Naive thymus-derived CD4-positive, alpha-beta T cell (primary cell): Measurements from ENCODE around the gene TUBA4A. TPM values are rescaled to one million over a fixed set of nuclear protein-coding genes. Genes with fewer than 3 reads are reported as not detected.

Experiments used
- ATAC-seq: fragments of 150-1000 bp; cut with Tn5 transposase; 2 replicates; pipeline ENCODE4 v1.10.0; 2021; ENCODE audit warnings: mild to moderate bottlenecking, moderate library complexity
- CTCF ChIA-PET: fragments of 350-600 bp; sonication (Branson Sonifier 250); formaldehyde crosslinking; loops from one replicate; lab custom pipeline; 2021; ENCODE audit warnings: antibody characterized with exemption; lab: Charles Lee
- POLR2A ChIA-PET: fragments of 350-600 bp; sonication (Branson Sonifier 250); formaldehyde crosslinking; loops from one replicate; lab custom pipeline; 2021; ENCODE audit warnings: antibody characterized with exemption, inconsistent platforms; lab: Charles Lee
- DNase-seq, 9 donors: peaks; one replicate each; pipeline versions ENCODE4 v3.0.0 to v3.0.0-alpha.2; 2020 to 2022; ENCODE audit warnings: mixed read lengths in 1 of 9
- H3K27ac ChIP-seq: one replicate; pipeline ENCODE4 v1.7.0; 2013; ENCODE audit warnings: mild to moderate bottlenecking, low read depth, low read length, moderate library complexity
- H3K27me3 ChIP-seq, 2 donors: one replicate each; pipeline ENCODE4 v1.7.0; 2013; ENCODE audit warnings: low read length in 2 of 2, mild to moderate bottlenecking in 2 of 2, moderate library complexity in 2 of 2; ENCODE audit not compliant: control insufficient read depth in 2 of 2, insufficient read depth in 2 of 2
- H3K36me3 ChIP-seq, 3 experiments: 1 replicate in 2 of 3; 2 replicates in 1 of 3; pipeline ENCODE4 v1.7.0; 2013; ENCODE audit warnings: low read length in 3 of 3, mild to moderate bottlenecking in 3 of 3, moderate library complexity in 1 of 3; ENCODE audit not compliant: insufficient read depth in 3 of 3, control insufficient read depth in 2 of 3
- H3K4me1 ChIP-seq, 2 donors: one replicate each; pipeline ENCODE4 v1.7.0; 2013; ENCODE audit warnings: low read length in 2 of 2, mild to moderate bottlenecking in 2 of 2, moderate library complexity in 1 of 2; ENCODE audit not compliant: control insufficient read depth in 2 of 2, insufficient read depth in 2 of 2
- H3K4me3 ChIP-seq: 2 replicates; pipeline ENCODE4 v1.7.0; 2013; ENCODE audit warnings: mild to moderate bottlenecking, low read length
- H3K9me3 ChIP-seq, 3 experiments: 1 replicate in 2 of 3; 2 replicates in 1 of 3; pipeline ENCODE4 v1.7.0; 2013; ENCODE audit warnings: low read length in 3 of 3; ENCODE audit not compliant: control insufficient read depth in 2 of 3
- H3K27ac Mint-ChIP-seq, 9 donors: one replicate each; pipeline ENCODE4 v1.8.0; 2020 to 2022; ENCODE audit warnings: mixed read lengths in 9 of 9, mild to moderate bottlenecking in 8 of 9, moderate library complexity in 5 of 9, inconsistent platforms in 2 of 9
- H3K27me3 Mint-ChIP-seq, 5 donors: one replicate each; pipeline ENCODE4 v1.8.0; 2021 to 2022; ENCODE audit warnings: mixed read lengths in 5 of 5, mild to moderate bottlenecking in 1 of 5
- H3K36me3 Mint-ChIP-seq, 5 donors: one replicate each; pipeline ENCODE4 v1.8.0; 2020 to 2022; ENCODE audit warnings: mixed read lengths in 5 of 5, mild to moderate bottlenecking in 3 of 5, inconsistent platforms in 1 of 5
- H3K4me1 Mint-ChIP-seq, 7 donors: one replicate each; pipeline ENCODE4 v1.8.0; 2020 to 2022; ENCODE audit warnings: mixed read lengths in 7 of 7, mild to moderate bottlenecking in 3 of 7, inconsistent platforms in 1 of 7
- H3K4me3 Mint-ChIP-seq, 10 donors: one replicate each; pipeline ENCODE4 v1.8.0; 2020 to 2022; ENCODE audit warnings: mild to moderate bottlenecking in 10 of 10, mixed read lengths in 10 of 10, moderate library complexity in 6 of 10, inconsistent platforms in 2 of 10
- H3K9me3 Mint-ChIP-seq, 11 donors: one replicate each; pipeline ENCODE4 v1.8.0; 2020 to 2022; ENCODE audit warnings: mixed read lengths in 11 of 11, mild to moderate bottlenecking in 4 of 11, inconsistent platforms in 1 of 11, moderate library complexity in 1 of 11
- intact Hi-C, 2 donors: fragments of 100-400 bp; cut with micrococcal nuclease; formaldehyde crosslinking; loops; one replicate each; pipeline ENCODE4 v1.15.1; 2023
- polyA plus RNA-seq, 2 donors: library from polyadenylated mRNA; unstranded; fragments of 300-500 nt; fragmentation: Illumina TruSeq; gene quantifications; one replicate each; pipeline ENCODE4 v1.2.3, GENCODE V29; 2021
- total RNA-seq, 6 experiments: library from RNA in 5 of 6; stranded (reverse) in 5 of 6; gene quantifications; 1 replicate in 5 of 6; 2 replicates in 1 of 6; pipeline ENCODE4 v1.2.3 and lab custom pipeline; 2021 to 2026

TUBA4A gene
- total RNA-seq (100 to 1,000 TPM in 3 of 5 experiments, 10 to 100 TPM in 2; 82.9 to 260 (median 183) TPM), polyA plus RNA-seq (100 to 1,000 TPM; 145 to 336 TPM), total RNA-seq (lab: John Stamatoyannopoulos, UW) (127 reads per million, percentile 88 among the genes with 10 or more reads in this experiment)

DNA sequence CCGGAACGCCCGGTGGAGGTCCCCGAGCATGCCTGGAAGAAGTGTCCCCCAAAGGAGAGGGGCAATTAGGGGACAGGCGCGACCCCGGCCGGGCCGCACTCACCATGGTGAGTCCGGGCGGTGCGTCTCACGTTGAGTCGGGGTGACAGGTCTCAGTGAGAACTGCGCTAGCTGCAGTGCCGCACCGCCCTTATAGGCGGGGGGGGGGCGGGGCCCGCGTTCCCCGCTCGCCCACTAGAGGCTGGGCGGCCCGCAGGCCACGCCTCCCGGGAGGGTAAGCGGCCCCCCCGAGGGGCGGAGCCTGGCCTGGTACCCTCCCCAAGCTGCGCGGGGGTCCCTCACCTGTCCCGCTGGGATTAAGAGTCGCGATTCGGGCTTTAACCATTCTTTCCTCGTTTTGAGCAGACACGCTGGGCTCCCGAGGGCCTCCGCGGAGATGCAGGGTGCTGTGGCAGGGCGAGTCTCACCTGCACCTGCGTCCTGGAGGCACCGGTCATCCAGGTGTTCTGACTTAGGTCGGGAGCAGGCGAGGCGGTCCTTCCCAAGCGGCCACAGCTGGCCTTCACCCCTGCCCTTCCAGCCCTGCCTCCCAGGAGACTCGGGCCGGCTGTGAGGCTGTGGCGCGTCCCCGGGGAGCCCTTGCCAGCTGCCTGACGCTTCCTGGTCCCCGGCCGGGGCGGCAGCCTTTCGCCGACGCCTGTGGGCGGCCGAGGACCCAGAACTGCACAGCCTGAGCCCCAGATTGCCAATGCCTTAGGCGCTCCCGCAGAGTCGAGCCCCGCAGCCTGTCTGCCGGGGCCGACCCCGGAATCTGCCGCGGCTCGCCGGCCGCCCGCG lies at the start of gene TUBA4A:
TSS of gene TUBA4A (minus strand) at position 166 of the 837 bp plus-strand sequence. CDS start at position 106, 60 bp downstream.
- peaks cover 5 to 39% (median 27%) of the 10 kb centered on the region in 5 donors for H3K36me3 Mint-ChIP-seq
- intact Hi-C loops, result loop anchor here (1.0 to 10.0 kb wide), 17 partner anchors 9 to 969 kb away; partner anchors contain the start of genes ANKZF1 (in 2 of the 2), ATG9A (in 2 of the 2), CNOT9 (in 2 of the 2) and DNAJB2 (in 2 of the 2)
- Histone ChIP-seq H3K9me3 (no peaks in the 10 kb centered on the region), H3K27ac (peak within 1 kb of the TSS; percentile 95), H3K27me3 (no peaks in the 10 kb centered on the region), H3K4me3 (peak within 1 kb of the TSS; percentile 79), H3K4me1 (peaks cover 31 to 38% of the 10 kb centered on the region in 2 donors), H3K36me3 (peaks cover 7 to 44% (median 17%) of the 10 kb centered on the region in 3 experiments)
- H3K4me3 Mint-ChIP-seq, result peak within 1 kb of the TSS; percentile 82 to 100 (median 92)
- ATAC-seq (peak; percentile 92), DNase-seq (peak; percentile 84 to 94 (median 91))
- POLR2A ChIA-PET, result interaction anchor here (0.7 to 14.3 kb wide), 21 partner anchors 8 to 134 kb away, joined by 3 to 575 read pairs (median 5); partner anchors contain the start of genes ABCB6, ANKZF1, ATG9A and CNPPD1
- peak within 1 kb of the TSS; percentile 88 to 99 (median 96) for H3K27ac Mint-ChIP-seq
- CTCF ChIA-PET, result interaction anchor here (0.7 to 4.1 kb wide), 8 partner anchors 9 to 95 kb away, joined by 3 to 21 read pairs (median 6); partner anchors contain the start of genes ANKZF1, ATG9A, DNAJB2 and GLB1L
- H3K27me3 Mint-ChIP-seq, result peaks cover 0 to 3% (median 0%) of the 10 kb centered on the region in 5 donors
- H3K4me1 Mint-ChIP-seq, result peaks cover 28 to 54% (median 47%) of the 10 kb centered on the region in 7 donors
- peaks cover 0 to 6% (median 0%) of the 10 kb centered on the region in 11 donors for H3K9me3 Mint-ChIP-seq

DNA sequence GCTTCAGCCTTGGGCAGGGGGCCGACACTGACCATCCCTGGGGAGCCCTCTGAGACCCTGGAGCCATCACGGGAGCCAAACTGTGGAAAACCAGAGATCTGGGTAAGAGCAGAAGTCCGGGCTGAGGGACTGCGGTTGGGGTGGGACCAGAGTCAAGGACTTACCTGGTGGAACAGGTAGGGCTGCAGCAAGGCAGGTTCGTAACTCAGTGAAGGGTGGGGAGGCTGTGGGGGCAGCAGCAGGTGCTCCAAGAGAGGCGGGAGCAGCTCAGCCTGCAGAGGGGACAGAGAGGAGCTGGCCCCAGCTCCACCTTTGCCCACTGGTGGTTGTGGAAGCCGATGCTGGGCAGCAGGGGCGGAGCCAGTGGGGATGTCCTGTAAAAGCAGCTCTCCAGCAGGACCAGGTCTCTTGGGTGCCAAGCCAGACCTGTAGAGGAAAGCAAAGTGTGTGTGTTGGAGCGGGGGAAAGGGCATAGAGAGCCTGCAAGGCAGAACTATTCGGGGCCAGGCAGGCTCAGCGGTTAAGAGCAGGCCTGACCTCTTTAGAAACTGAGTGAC lies 48.8 kb upstream of the TUBA4A start:
- Mint-ChIP-seq H3K9me3 (peaks cover 0 to 4% (median 0%) of the 10 kb centered on the region in 11 donors), H3K27me3 (peaks cover 30 to 51% (median 44%) of the 10 kb centered on the region in 5 donors), H3K4me3 (no peak overlapping the region), H3K27ac (no peak overlapping the region), H3K36me3 (no peaks in the 10 kb centered on the region), H3K4me1 (peaks cover 0 to 13% (median 5%) of the 10 kb centered on the region in 7 donors)
- intact Hi-C loops, result no loop called here
- no peak overlapping the region for H3K4me3 ChIP-seq
- H3K9me3 ChIP-seq, result no peaks in the 10 kb centered on the region
- H3K27ac ChIP-seq, result no peak overlapping the region
- ATAC-seq (no peak), DNase-seq (no peak)
- no peaks in the 10 kb centered on the region for H3K27me3 ChIP-seq
- ChIA-PET POLR2A (no interaction called here), CTCF (interaction anchor here (0.6 to 1.0 kb wide), 2 partner anchors 10 to 79 kb away, joined by 3 read pairs; no protein-coding TSS in a partner anchor)
- peaks cover 0 to 4% of the 10 kb centered on the region in 2 donors for H3K4me1 ChIP-seq
- no peaks in the 10 kb centered on the region for H3K36me3 ChIP-seq

DNA sequence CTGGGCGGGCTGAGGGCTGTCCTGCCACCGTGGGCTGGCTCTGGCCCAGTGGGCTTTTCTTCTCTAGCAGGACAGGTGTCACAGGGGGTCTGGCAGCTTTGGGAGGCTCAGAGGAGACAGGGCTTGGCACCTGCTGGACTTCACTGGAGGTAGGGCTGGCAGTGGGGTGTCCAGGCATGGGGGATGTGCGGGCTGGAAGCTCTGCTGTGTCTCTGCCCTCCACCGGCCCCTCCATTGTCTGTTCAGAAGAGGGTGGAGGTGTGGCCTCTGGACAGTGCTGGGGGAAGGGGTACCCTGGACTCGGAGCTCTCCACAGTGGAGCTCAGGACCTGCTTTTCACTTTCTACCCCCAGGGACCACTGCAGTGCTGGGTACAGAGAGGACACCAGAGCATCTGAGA lies 46.3 kb upstream of the TUBA4A start:
- H3K9me3 ChIP-seq, result no peaks in the 10 kb centered on the region
- Mint-ChIP-seq H3K27me3 (peaks cover 7 to 39% (median 25%) of the 10 kb centered on the region in 5 donors), H3K36me3 (peaks cover 0 to 2% (median 0%) of the 10 kb centered on the region in 5 donors), H3K4me1 (peaks cover 5 to 27% (median 16%) of the 10 kb centered on the region in 7 donors), H3K27ac (peak overlapping the region in 1 of 9 donors; percentile 7), H3K9me3 (no peaks in the 10 kb centered on the region), H3K4me3 (no peak overlapping the region)
- CTCF ChIA-PET, result interaction anchor here (0.5 to 11.9 kb wide), 7 partner anchors 21 to 242 kb away, joined by 3 to 194 read pairs (median 4); partner anchors contain the start of genes DNAJB2 and NHEJ1
- POLR2A ChIA-PET, result interaction anchor here (1.0 to 1.2 kb wide), 2 partner anchors 93 to 141 kb away, joined by 3 to 4 read pairs; partner anchors contain the start of gene ZFAND2B
- ATAC-seq (no peak), DNase-seq (no peak)
- H3K27me3 ChIP-seq, result no peaks in the 10 kb centered on the region
- intact Hi-C loops, result no loop called here
- H3K27ac ChIP-seq, result no peak overlapping the region
- H3K36me3 ChIP-seq, result no peaks in the 10 kb centered on the region
- H3K4me3 ChIP-seq, result no peak overlapping the region
- peaks cover 0 to 18% of the 10 kb centered on the region in 2 donors for H3K4me1 ChIP-seq

DNA sequence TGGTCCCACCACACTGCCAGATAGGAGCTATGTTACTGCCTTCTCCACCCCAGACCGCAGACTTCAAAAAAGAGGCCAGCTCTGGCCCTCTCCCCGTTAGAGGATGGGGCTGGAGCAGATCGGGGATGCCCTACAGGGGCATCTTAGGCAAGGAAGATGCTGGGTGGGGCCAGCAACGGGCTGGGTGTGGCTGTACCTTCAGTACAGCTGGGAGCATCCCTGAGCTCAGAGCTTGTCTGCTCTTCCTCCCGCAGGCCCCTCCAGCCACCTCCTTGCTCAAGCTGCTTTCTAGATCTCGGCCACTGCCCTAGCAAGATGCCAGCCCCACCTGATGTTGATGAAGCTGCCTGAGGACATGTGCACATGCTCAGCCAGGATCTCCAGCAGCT lies 45.6 kb upstream of the TUBA4A start:
- Mint-ChIP-seq H3K27ac (peak overlapping the region in 1 of 9 donors; percentile 42), H3K4me3 (no peak overlapping the region)
- POLR2A ChIA-PET, result interaction anchor here (0.8 to 1.2 kb wide), 3 partner anchors 93 to 140 kb away, joined by 3 to 4 read pairs (median 3); partner anchors contain the start of gene ZFAND2B

DNA sequence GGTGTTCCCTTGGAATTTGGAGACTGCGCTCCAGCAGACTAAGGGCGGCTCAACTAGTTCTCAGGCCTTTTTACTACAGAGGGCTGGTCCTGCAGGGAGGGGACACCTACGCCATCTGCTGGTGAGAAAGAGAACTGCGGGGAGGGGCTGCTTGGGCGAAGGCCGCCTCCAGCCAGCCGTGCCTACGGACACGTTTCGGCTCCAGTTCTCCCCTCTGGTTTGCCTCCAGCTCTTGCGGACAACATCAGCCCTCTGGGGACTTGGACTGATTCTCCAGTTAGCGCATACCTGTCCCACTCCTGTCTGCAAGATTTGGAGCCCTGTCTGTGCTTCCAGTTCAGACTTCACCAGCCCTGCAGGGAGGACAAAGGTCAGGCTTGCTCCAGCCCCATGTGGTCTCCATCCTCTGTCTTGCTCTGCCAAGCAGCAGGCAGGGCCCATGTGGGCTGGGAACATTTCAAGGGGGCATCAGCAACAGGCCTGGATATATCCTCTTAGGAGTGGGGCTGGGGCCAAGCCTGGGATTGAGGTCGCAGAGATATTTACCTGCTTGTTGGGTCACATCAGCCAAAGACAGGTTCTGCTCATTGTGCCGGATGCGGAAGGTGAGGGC lies 45.1 kb upstream of the TUBA4A start:
- ATAC-seq, result peak; percentile 71
- H3K27ac ChIP-seq, result no peak overlapping the region
- Mint-ChIP-seq H3K9me3 (no peaks in the 10 kb centered on the region), H3K36me3 (peaks cover 0 to 2% (median 0%) of the 10 kb centered on the region in 5 donors), H3K4me3 (no peak overlapping the region), H3K4me1 (peaks cover 11 to 34% (median 24%) of the 10 kb centered on the region in 7 donors), H3K27me3 (peaks cover 6 to 32% (median 17%) of the 10 kb centered on the region in 5 donors), H3K27ac (peak overlapping the region in 1 of 9 donors; percentile 42)
- ChIA-PET CTCF (interaction anchor here (0.7 to 11.9 kb wide), 9 partner anchors 9 to 140 kb away, joined by 3 to 194 read pairs (median 3); partner anchors contain the start of genes DNAJB2 and NHEJ1), POLR2A (interaction anchor here (0.8 to 1.2 kb wide), 4 partner anchors 45 to 140 kb away, joined by 3 to 4 read pairs (median 3); partner anchors contain the start of genes TUBA4A, TUBA4B and ZFAND2B)
- peak; percentile 67 to 95 (median 80) for DNase-seq
- intact Hi-C loops, result loop anchor here (1.0 to 2.0 kb wide), 5 partner anchors 88 to 241 kb away; partner anchors contain the start of genes NHEJ1 (in 2 of the 2) and SLC23A3 (in 1 of the 2)
- H3K27me3 ChIP-seq, result no peaks in the 10 kb centered on the region
- H3K4me3 ChIP-seq, result no peak overlapping the region
- H3K36me3 ChIP-seq, result no peaks in the 10 kb centered on the region
- peaks cover 2 to 20% of the 10 kb centered on the region in 2 donors for H3K4me1 ChIP-seq
- H3K9me3 ChIP-seq, result no peaks in the 10 kb centered on the region

More for the DNA sequence above, 45.6 kb upstream of the TUBA4A start:
- H3K27ac ChIP-seq, result no peak overlapping the region
- CTCF ChIA-PET, result interaction anchor here (0.5 to 11.9 kb wide), 8 partner anchors 9 to 140 kb away, joined by 3 to 194 read pairs (median 4); partner anchors contain the start of genes DNAJB2 and NHEJ1
- ATAC-seq (no peak), DNase-seq (no peak)
- H3K4me1 ChIP-seq, result peaks cover 2 to 20% of the 10 kb centered on the region in 2 donors
- H3K9me3 Mint-ChIP-seq, result no peaks in the 10 kb centered on the region
- H3K27me3 ChIP-seq, result no peaks in the 10 kb centered on the region
- intact Hi-C loops, result loop anchor here in 1 of 2 donors (2.0 kb wide), 1 partner anchor 129 kb away; the partner anchor contains the start of gene SLC23A3
- no peaks in the 10 kb centered on the region for H3K9me3 ChIP-seq
- H3K4me3 ChIP-seq, result no peak overlapping the region
- H3K36me3 ChIP-seq, result no peaks in the 10 kb centered on the region
- peaks cover 0 to 2% (median 0%) of the 10 kb centered on the region in 5 donors for H3K36me3 Mint-ChIP-seq
- peaks cover 6 to 33% (median 18%) of the 10 kb centered on the region in 5 donors for H3K27me3 Mint-ChIP-seq
- peaks cover 7 to 30% (median 19%) of the 10 kb centered on the region in 7 donors for H3K4me1 Mint-ChIP-seq
